ENCODE data around the gene GSTO2. TPM values are rescaled to one million over a fixed set of nuclear protein-coding genes. Genes with fewer than 3 reads are reported as not detected.

Gene GSTO2
- total and polyA plus RNA-seq, 2 of the 13 experiments (the other 11 are each of a cell fraction or from before 2014, with no cell fraction given) = 2.1 to 7.9 TPM

DNA sequence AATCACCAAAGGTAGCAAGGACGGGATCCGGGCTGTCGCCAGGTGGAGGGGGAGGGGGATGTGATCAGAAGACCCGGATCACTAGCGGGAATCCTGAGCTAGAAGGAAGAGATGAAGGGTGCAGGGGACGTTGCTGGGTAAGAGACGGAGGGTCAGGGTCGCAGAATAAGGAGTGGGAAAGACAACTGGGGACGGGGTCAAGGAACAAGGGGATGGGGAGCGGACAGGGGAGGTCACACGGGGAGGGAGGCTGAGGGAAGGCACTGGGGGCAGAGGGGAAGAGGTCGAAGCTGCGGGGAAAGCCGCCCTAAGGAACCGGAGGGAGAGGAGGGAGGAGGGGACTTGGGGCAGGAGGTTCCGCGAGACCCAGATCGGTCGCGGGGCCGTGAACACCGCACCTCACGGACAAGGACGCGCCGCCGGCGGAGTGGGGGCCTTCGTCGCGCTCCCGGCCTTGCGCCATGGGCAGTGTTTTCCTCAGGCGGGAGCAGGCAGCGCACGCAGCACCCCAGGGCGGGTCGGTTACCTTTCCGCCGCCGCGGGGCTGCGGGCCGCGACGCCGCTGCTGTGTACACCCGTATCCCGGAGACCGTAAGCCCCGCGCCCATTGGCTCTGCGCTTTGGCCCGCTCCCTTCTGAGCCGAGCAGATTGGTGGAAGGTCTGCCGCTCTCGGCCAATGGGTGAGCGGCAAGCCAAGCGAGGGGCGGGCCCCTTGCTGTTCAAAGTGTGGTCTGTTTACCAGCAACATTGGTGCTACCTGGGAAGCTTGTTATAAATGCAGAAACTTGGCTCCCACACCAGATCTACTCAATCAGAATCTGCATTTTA, 37.0 kb upstream of the GSTO2 start, which contains the start of gene CFAP43 (continued):
- TF ChIP-seq, protein P1, sequence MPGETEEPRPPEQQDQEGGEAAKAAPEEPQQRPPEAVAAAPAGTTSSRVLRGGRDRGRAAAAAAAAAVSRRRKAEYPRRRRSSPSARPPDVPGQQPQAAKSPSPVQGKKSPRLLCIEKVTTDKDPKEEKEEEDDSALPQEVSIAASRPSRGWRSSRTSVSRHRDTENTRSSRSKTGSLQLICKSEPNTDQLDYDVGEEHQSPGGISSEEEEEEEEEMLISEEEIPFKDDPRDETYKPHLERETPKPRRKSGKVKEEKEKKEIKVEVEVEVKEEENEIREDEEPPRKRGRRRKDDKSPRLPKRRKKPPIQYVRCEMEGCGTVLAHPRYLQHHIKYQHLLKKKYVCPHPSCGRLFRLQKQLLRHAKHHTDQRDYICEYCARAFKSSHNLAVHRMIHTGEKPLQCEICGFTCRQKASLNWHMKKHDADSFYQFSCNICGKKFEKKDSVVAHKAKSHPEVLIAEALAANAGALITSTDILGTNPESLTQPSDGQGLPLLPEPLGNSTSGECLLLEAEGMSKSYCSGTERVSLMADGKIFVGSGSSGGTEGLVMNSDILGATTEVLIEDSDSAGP (CRISPR knock-in tag; IDR thresholded peaks at IDR 0.05; ENCODE audit: borderline replicate concordance) = peak; percentile 87
- TF ChIP-seq ZNF205 (CRISPR knock-in tag; IDR thresholded peaks at IDR 0.05) (0 out of 2 replicates have a peak, but pooled peaks have one; percentile 31), ZBTB3 (CRISPR knock-in tag; IDR thresholded peaks at IDR 0.05; ENCODE audit: borderline replicate concordance, low read depth) (0 out of 2 replicates have a peak, but pooled peaks have one; percentile 49), RXRA (CRISPR knock-in tag; IDR thresholded peaks at IDR 0.05) (peak; percentile 71), RARG (CRISPR knock-in tag; IDR thresholded peaks at IDR 0.05; ENCODE audit: low read depth) (no peak), HMGA1 (CRISPR knock-in tag; conservative IDR thresholded peaks at IDR 0.05) (no peak), FOXC1 (CRISPR knock-in tag; IDR thresholded peaks at IDR 0.05; ENCODE audit: borderline replicate concordance) (0 out of 2 replicates have a peak, but pooled peaks have one; percentile 43), ZNF121 (CRISPR knock-in tag; IDR thresholded peaks at IDR 0.05) (no peak), LCORL (IDR thresholded peaks at IDR 0.05) (no peak), LCORL (CRISPR knock-in tag; IDR thresholded peaks at IDR 0.05) (0 out of 2 replicates have a peak, but pooled peaks have one; percentile 37), FOXA1 (IDR thresholded peaks at IDR 0.05) (no peak), FOXA1 (CRISPR knock-in tag; IDR thresholded peaks at IDR 0.05) (peak; percentile 88), ZNF564 (CRISPR knock-in tag; IDR thresholded peaks at IDR 0.05) (no peak), DPF2 (CRISPR knock-in tag; IDR thresholded peaks at IDR 0.05; ENCODE audit: borderline replicate concordance, low read depth) (no peak), ZNF501 (CRISPR knock-in tag; IDR thresholded peaks at IDR 0.05) (peak; percentile 61; the same call in 1 of the 2 replicates), NR3C1 (CRISPR knock-in tag; IDR thresholded peaks at IDR 0.05) (no peak), REL (CRISPR knock-in tag; conservative IDR thresholded peaks at IDR 0.05) (peak; percentile 87), NCOA5 (CRISPR knock-in tag; IDR thresholded peaks at IDR 0.05) (no peak), ZNF672 (CRISPR knock-in tag; IDR thresholded peaks at IDR 0.05) (no peak), IRX3 (CRISPR knock-in tag; IDR thresholded peaks at IDR 0.05; ENCODE audit: borderline replicate concordance, low read depth) (peak; percentile 48; the same call in 1 of the 2 replicates)
- TF ChIP-seq, protein P2, sequence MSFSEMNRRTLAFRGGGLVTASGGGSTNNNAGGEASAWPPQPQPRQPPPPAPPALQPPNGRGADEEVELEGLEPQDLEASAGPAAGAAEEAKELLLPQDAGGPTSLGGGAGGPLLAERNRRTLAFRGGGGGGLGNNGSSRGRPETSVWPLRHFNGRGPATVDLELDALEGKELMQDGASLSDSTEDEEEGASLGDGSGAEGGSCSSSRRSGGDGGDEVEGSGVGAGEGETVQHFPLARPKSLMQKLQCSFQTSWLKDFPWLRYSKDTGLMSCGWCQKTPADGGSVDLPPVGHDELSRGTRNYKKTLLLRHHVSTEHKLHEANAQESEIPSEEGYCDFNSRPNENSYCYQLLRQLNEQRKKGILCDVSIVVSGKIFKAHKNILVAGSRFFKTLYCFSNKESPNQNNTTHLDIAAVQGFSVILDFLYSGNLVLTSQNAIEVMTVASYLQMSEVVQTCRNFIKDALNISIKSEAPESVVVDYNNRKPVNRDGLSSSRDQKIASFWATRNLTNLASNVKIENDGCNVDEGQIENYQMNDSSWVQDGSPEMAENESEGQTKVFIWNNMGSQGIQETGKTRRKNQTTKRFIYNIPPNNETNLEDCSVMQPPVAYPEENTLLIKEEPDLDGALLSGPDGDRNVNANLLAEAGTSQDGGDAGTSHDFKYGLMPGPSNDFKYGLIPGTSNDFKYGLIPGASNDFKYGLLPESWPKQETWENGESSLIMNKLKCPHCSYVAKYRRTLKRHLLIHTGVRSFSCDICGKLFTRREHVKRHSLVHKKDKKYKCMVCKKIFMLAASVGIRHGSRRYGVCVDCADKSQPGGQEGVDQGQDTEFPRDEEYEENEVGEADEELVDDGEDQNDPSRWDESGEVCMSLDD (CRISPR knock-in tag; IDR thresholded peaks at IDR 0.05; ENCODE audit: borderline replicate concordance) = no peak
- TF ChIP-seq, protein P3, sequence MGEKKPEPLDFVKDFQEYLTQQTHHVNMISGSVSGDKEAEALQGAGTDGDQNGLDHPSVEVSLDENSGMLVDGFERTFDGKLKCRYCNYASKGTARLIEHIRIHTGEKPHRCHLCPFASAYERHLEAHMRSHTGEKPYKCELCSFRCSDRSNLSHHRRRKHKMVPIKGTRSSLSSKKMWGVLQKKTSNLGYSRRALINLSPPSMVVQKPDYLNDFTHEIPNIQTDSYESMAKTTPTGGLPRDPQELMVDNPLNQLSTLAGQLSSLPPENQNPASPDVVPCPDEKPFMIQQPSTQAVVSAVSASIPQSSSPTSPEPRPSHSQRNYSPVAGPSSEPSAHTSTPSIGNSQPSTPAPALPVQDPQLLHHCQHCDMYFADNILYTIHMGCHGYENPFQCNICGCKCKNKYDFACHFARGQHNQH (CRISPR knock-in tag; IDR thresholded peaks at IDR 0.05) = peak; percentile 70
- TF ChIP-seq, protein P4, sequence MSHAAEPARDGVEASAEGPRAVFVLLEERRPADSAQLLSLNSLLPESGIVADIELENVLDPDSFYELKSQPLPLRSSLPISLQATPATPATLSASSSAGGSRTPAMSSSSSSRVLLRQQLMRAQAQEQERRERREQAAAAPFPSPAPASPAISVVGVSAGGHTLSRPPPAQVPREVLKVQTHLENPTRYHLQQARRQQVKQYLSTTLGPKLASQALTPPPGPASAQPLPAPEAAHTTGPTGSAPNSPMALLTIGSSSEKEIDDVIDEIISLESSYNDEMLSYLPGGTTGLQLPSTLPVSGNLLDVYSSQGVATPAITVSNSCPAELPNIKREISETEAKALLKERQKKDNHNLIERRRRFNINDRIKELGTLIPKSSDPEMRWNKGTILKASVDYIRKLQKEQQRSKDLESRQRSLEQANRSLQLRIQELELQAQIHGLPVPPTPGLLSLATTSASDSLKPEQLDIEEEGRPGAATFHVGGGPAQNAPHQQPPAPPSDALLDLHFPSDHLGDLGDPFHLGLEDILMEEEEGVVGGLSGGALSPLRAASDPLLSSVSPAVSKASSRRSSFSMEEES (CRISPR knock-in tag; IDR thresholded peaks at IDR 0.05) = 0 out of 2 replicates have a peak, but pooled peaks have one; percentile 32

All from HepG2 (cell line).